HG03025 (cell line): ENCODE results near the gene GFRA4.

Source experiments
- ATAC-seq: cut with Tn5 transposase; IDR thresholded peaks from one replicate; pipeline ENCODE4 v1.9.1; 2021; ENCODE audit warnings: mild to moderate bottlenecking, moderate library complexity; ENCODE audit not compliant: unreplicated experiment, low FRiP score

GFRA4 gene

GRCh38 chr20:3658019-3658715, 5.0 kb downstream of the GFRA4 start:
- no peak for ATAC-seq

- no peak for ATAC-seq
Observed at GRCh38 chr20:3655131-3655405, 8.1 kb downstream of the GFRA4 start.

GRCh38 chr20:3654326-3655130, 8.7 kb downstream of the GFRA4 start:
- ATAC-seq = no peak

- no peak for ATAC-seq
Observed at GRCh38 chr20:3653921-3654320, 9.3 kb downstream of the GFRA4 start.

- ATAC-seq = no peak
Observed at GRCh38 chr20:3652676-3653596, 10.3 kb downstream of the GFRA4 start.

- ATAC-seq = no peak
Observed at GRCh38 chr20:3652221-3652620, 11.0 kb downstream of the GFRA4 start.

- ATAC-seq = no peak
Observed at GRCh38 chr20:3651204-3651962, 11.8 kb downstream of the GFRA4 start.

GRCh38 chr20:3648951-3649350, 14.2 kb downstream of the GFRA4 start:
- ATAC-seq = no peak

- no peak for ATAC-seq
Observed at GRCh38 chr20:3647473-3647872, 15.7 kb downstream of the GFRA4 start.

GRCh38 chr20:3646651-3647050, 16.5 kb downstream of the GFRA4 start:
- no peak for ATAC-seq

- no peak for ATAC-seq
Observed at GRCh38 chr20:3646067-3646440, 17.1 kb downstream of the GFRA4 start.

GRCh38 chr20:3645309-3646066, 17.7 kb downstream of the GFRA4 start:
- ATAC-seq = no peak

- no peak for ATAC-seq
Observed at GRCh38 chr20:3640259-3640658, 22.9 kb downstream of the GFRA4 start.

GRCh38 chr20:3635346-3635745, 27.9 kb downstream of the GFRA4 start:
- no peak for ATAC-seq

GRCh38 chr20:3633913-3634478, 29.2 kb downstream of the GFRA4 start:
- ATAC-seq = no peak

GRCh38 chr20:3632311-3633004, 30.7 kb downstream of the GFRA4 start:
- ATAC-seq = no peak

- ATAC-seq = no peak
Observed at GRCh38 chr20:3631534-3631933, 31.7 kb downstream of the GFRA4 start.

- no peak for ATAC-seq
Observed at GRCh38 chr20:3630429-3630828, 32.8 kb downstream of the GFRA4 start.

GRCh38 chr20:3629893-3630292, 33.3 kb downstream of the GFRA4 start:
- no peak for ATAC-seq
